ENCODE results near the gene BATF2. TPM values are rescaled to one million over a fixed set of nuclear protein-coding genes. Genes with fewer than 3 reads are reported as not detected.

BATF2 gene
- under 1 TPM in 2 of 4 donors, not detected in 2; 0.15 to 0.62 TPM for total RNA-seq

GRCh38 chr11:64996710-64997380 is at the start of gene BATF2:
BATF2 (minus strand) TSS chr11:64996971; CDS start chr11:64996914, 57 bp downstream.
- DNase-seq (ENCODE audit: low spot score in 2 of 2) = peak; percentile 48 to 92
- intact Hi-C loops (cut with DNase I; ENCODE audit: low total_unique reads) = no loop called here
- TF ChIP-seq CTCF (IDR thresholded peaks at IDR 0.05) = no peak
- no peak for TF ChIP-seq POLR2A (IDR thresholded peaks at IDR 0.05)
- no peak within 1 kb of the TSS for H3K4me3 ChIP-seq (ENCODE audit: low read depth, poor library complexity, severe bottlenecking)
- WGBS, 2 donors = 30 to 39% methylated on average over 9 of the region's 9 CpGs

GRCh38 chr11:65045728-65046127 is 49.0 kb upstream of the BATF2 start:
- intact Hi-C loops (cut with DNase I; ENCODE audit: low total_unique reads) = no loop called here
- no peak for DNase-seq (ENCODE audit: low spot score in 2 of 2)
- no peak overlapping the region for H3K4me3 ChIP-seq (ENCODE audit: low read depth, poor library complexity, severe bottlenecking)
- WGBS, 2 donors = 89 to 93% methylated on average over 5 to 6 of the region's 7 CpGs
- TF ChIP-seq CTCF (IDR thresholded peaks at IDR 0.05) (no peak), POLR2A (IDR thresholded peaks at IDR 0.05) (no peak)

- H3K4me3 ChIP-seq (ENCODE audit: low read depth, poor library complexity, severe bottlenecking) = no peak overlapping the region
- intact Hi-C loops (cut with DNase I; ENCODE audit: low total_unique reads) = no loop called here
- no peak for DNase-seq (ENCODE audit: low spot score in 2 of 2)
- no peak for TF ChIP-seq POLR2A (IDR thresholded peaks at IDR 0.05)
- no peak for TF ChIP-seq CTCF (IDR thresholded peaks at IDR 0.05)
- WGBS, 2 donors = 92 to 94% methylated on average over 5 of the region's 5 CpGs
Measured at GRCh38 chr11:65045061-65045460, 48.3 kb upstream of the BATF2 start.

- H3K4me3 ChIP-seq (ENCODE audit: low read depth, poor library complexity, severe bottlenecking) = no peak overlapping the region
- WGBS, 2 donors = 70 to 81% methylated on average over 15 to 23 of the region's 23 CpGs
- peak in 1 of 2 donors; percentile 53 for DNase-seq (ENCODE audit: low spot score in 2 of 2)
- TF ChIP-seq CTCF (IDR thresholded peaks at IDR 0.05) (no peak), POLR2A (IDR thresholded peaks at IDR 0.05) (no peak)
- intact Hi-C loops (cut with DNase I; ENCODE audit: low total_unique reads) = no loop called here
Measured at GRCh38 chr11:65043881-65044501, 47.2 kb upstream of the BATF2 start.

GRCh38 chr11:65042891-65043290 is 46.1 kb upstream of the BATF2 start:
- H3K4me3 ChIP-seq (ENCODE audit: low read depth, poor library complexity, severe bottlenecking) = no peak overlapping the region
- intact Hi-C loops (cut with DNase I; ENCODE audit: low total_unique reads) = no loop called here
- WGBS, 2 donors = 64 to 70% methylated on average over 6 of the region's 6 CpGs
- no peak for DNase-seq (ENCODE audit: low spot score in 2 of 2)
- TF ChIP-seq CTCF (IDR thresholded peaks at IDR 0.05) = no peak
- no peak for TF ChIP-seq POLR2A (IDR thresholded peaks at IDR 0.05)

Data from lower leg skin (tissue), 4 donors.